Activated T-cell treated with anti-CD3 and anti-CD28 coated beads, Interleukin-2, amount 50 U/mL, for 48 hours (primary cell): ENCODE measurements around the gene ADGRD1.

Source experiments
- DNase-seq, 2 experiments: peaks; one replicate each; pipeline ENCODE4 v3.0.0-alpha.2; 2020

ADGRD1 gene

GRCh38 chr12:131046813-131047788 lies 93.4 kb downstream of the ADGRD1 start:
- DNase-seq: no peak

- DNase-seq: no peak
Observed at GRCh38 chr12:131047789-131048610, 94.3 kb downstream of the ADGRD1 start.

GRCh38 chr12:131048611-131048990 lies 94.9 kb downstream of the ADGRD1 start:
- DNase-seq: no peak

GRCh38 chr12:131049002-131049401 lies 95.3 kb downstream of the ADGRD1 start:
- no peak for DNase-seq

- no peak for DNase-seq
Observed at GRCh38 chr12:131049549-131050339, 96.0 kb downstream of the ADGRD1 start.

- no peak for DNase-seq
Observed at GRCh38 chr12:131050463-131051154, 96.9 kb downstream of the ADGRD1 start.

- no peak for DNase-seq
Observed at GRCh38 chr12:131051155-131051473, 97.4 kb downstream of the ADGRD1 start.

- no peak for DNase-seq
Observed at GRCh38 chr12:131052063-131052781, 98.5 kb downstream of the ADGRD1 start.

- no peak for DNase-seq
Observed at GRCh38 chr12:131052929-131053328, 99.2 kb downstream of the ADGRD1 start.

- DNase-seq: no peak
Observed at GRCh38 chr12:131053567-131053966, 99.9 kb downstream of the ADGRD1 start.

GRCh38 chr12:131054345-131055092 lies 100.8 kb downstream of the ADGRD1 start:
- DNase-seq: no peak

- no peak for DNase-seq
Observed at GRCh38 chr12:131055093-131055465, 101.4 kb downstream of the ADGRD1 start.

GRCh38 chr12:131055596-131056233 lies 102.0 kb downstream of the ADGRD1 start:
- DNase-seq: no peak

- DNase-seq: no peak
Observed at GRCh38 chr12:131056626-131057025, 102.9 kb downstream of the ADGRD1 start.

GRCh38 chr12:131057211-131057721 lies 103.6 kb downstream of the ADGRD1 start:
- DNase-seq: no peak

- DNase-seq: no peak
Observed at GRCh38 chr12:131057722-131058515, 104.2 kb downstream of the ADGRD1 start.

GRCh38 chr12:131058700-131059099 lies 105.0 kb downstream of the ADGRD1 start:
- DNase-seq: no peak

GRCh38 chr12:131060011-131060703 lies 106.5 kb downstream of the ADGRD1 start:
- no peak for DNase-seq
